K562 (cell line): Measurements from ENCODE around the gene DESI1.

Source experiments
- ARNT ChIP-seq, 2 experiments: fragments of 450-650 bp; IDR thresholded peaks; 2 replicates each; pipeline ENCODE4 v1.6.1; 2016; ENCODE audit warnings: mild to moderate bottlenecking in 1 of 2
- FOXJ3 ChIP-seq: sonication (generic); formaldehyde crosslinking; IDR thresholded peaks from 2 replicates; pipeline ENCODE4 v1.4.0; 2020; ENCODE audit warnings: mild to moderate bottlenecking, missing genetic modification reagents
- POLR2AphosphoS5 ChIP-seq: IDR thresholded peaks from 2 replicates; pipeline ENCODE4 v1.6.1; 2011; ENCODE audit warnings: mild to moderate bottlenecking, low read depth, low read length, moderate library complexity; ENCODE audit not compliant: control insufficient read depth, insufficient read depth
- TSC22D4 ChIP-seq: fragments of 450-650 bp; IDR thresholded peaks from 2 replicates; pipeline ENCODE4 v1.6.1; 2016; ENCODE audit warnings: missing genetic modification characterization, missing biosample characterization, control low read depth
- ZNF354B ChIP-seq: fragments of 250-450 bp; sonication (Bioruptor Pico); IDR thresholded peaks from 2 replicates; pipeline ENCODE4 v1.4.0; 2020
- TF ChIP-seq, protein P1 (sequence below), 2 experiments: IDR thresholded peaks; 2 replicates each; pipeline ENCODE4 v1.6.1; 2012; ENCODE audit warnings: improper control_type of control experiment in 2 of 2, low read depth in 2 of 2, low read length in 2 of 2, borderline replicate concordance in 1 of 2
- TF ChIP-seq, protein P2 (sequence below): fragments of 450-650 bp; IDR thresholded peaks from 2 replicates; pipeline ENCODE4 v1.6.1; 2016; ENCODE audit warnings: missing biosample characterization, missing genetic modification characterization
- TF ChIP-seq, protein P3 (sequence below): sonication (generic); formaldehyde crosslinking; IDR thresholded peaks from 2 replicates; pipeline ENCODE4 v1.8.0; 2022; ENCODE audit warnings: mild to moderate bottlenecking, missing genetic modification reagents

DNA sequence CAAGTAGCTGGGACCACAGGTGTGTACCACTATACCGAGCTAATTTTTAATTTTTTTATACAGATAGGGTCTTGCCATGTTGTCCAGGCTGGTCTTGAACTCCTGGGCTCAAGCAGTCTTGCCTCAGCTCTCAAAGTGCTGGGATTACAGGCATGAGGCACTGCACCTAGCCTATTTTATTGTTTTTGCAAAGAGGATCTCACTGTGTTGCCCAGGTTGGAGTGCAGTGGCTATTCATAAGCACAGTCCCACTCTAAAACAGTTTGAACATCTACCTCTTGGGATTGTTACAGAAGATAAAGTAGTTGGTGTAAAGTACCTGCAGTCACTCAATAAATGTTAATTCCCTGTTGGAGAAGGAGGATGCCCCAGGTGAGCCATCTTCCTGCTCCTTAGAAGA lies 29.4 kb upstream of the DESI1 start:
- no peak for TF ChIP-seq ZNF354B (CRISPR knock-in tag)
- TF ChIP-seq ARNT (IDR thresholded peaks at IDR 0.05), result no peak
- TF ChIP-seq, protein P1, sequence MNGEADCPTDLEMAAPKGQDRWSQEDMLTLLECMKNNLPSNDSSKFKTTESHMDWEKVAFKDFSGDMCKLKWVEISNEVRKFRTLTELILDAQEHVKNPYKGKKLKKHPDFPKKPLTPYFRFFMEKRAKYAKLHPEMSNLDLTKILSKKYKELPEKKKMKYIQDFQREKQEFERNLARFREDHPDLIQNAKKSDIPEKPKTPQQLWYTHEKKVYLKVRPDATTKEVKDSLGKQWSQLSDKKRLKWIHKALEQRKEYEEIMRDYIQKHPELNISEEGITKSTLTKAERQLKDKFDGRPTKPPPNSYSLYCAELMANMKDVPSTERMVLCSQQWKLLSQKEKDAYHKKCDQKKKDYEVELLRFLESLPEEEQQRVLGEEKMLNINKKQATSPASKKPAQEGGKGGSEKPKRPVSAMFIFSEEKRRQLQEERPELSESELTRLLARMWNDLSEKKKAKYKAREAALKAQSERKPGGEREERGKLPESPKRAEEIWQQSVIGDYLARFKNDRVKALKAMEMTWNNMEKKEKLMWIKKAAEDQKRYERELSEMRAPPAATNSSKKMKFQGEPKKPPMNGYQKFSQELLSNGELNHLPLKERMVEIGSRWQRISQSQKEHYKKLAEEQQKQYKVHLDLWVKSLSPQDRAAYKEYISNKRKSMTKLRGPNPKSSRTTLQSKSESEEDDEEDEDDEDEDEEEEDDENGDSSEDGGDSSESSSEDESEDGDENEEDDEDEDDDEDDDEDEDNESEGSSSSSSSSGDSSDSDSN (IDR thresholded peaks at IDR 0.05; ENCODE audit: borderline replicate concordance in 1 of 2, low read depth in 2 of 2, low read length in 2 of 2), result no peak
- no peak for TF ChIP-seq POLR2AphosphoS5
- TF ChIP-seq TSC22D4 (tag), result no peak
- TF ChIP-seq, protein P2, sequence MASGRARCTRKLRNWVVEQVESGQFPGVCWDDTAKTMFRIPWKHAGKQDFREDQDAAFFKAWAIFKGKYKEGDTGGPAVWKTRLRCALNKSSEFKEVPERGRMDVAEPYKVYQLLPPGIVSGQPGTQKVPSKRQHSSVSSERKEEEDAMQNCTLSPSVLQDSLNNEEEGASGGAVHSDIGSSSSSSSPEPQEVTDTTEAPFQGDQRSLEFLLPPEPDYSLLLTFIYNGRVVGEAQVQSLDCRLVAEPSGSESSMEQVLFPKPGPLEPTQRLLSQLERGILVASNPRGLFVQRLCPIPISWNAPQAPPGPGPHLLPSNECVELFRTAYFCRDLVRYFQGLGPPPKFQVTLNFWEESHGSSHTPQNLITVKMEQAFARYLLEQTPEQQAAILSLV (tag), result no peak
- no peak for TF ChIP-seq FOXJ3 (CRISPR knock-in tag)
- TF ChIP-seq, protein P3, sequence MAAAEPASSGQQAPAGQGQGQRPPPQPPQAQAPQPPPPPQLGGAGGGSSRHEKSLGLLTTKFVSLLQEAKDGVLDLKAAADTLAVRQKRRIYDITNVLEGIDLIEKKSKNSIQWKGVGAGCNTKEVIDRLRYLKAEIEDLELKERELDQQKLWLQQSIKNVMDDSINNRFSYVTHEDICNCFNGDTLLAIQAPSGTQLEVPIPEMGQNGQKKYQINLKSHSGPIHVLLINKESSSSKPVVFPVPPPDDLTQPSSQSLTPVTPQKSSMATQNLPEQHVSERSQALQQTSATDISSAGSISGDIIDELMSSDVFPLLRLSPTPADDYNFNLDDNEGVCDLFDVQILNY (CRISPR knock-in tag), result no peak
